ENCODE data around the gene SLC25A51.

DNA sequence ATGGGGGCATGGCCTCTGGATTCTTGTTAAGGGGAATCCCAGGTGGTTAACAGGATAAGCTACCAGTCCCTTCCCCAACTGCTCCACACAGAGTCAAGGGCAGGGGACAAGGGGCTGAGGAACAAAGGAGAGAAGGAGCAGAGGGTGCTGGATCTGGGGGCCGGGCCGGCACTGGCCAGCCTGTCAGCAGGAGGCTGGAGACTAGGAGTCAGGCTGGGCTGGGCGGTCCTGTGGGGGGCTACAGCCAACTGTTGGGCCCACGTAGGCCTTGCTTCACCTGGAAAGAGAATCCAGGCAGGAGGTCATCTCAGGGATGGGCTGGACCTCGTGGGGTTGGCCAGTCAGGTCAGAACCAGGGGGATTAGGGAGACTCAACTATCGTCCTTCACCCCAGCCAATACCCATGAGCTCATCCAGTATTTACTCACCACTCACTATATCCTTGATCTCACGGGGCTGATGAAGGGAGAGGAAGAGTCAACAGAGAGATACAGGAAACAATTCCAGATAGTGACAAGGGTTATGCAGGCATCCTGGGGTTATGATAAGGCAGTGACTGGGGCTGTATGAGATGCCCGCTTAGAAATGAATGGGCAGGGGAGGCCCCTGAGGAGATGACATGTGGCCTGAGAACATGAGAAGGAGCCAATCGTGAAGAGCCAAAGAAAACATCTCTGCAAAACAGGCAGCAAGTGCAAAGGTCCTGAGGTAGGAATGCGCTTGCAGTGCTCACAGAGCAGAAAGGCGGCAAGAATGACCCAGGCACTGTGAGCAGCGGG, 47.9 kb upstream of the SLC25A51 start:
- TF ChIP-seq, protein P1, sequence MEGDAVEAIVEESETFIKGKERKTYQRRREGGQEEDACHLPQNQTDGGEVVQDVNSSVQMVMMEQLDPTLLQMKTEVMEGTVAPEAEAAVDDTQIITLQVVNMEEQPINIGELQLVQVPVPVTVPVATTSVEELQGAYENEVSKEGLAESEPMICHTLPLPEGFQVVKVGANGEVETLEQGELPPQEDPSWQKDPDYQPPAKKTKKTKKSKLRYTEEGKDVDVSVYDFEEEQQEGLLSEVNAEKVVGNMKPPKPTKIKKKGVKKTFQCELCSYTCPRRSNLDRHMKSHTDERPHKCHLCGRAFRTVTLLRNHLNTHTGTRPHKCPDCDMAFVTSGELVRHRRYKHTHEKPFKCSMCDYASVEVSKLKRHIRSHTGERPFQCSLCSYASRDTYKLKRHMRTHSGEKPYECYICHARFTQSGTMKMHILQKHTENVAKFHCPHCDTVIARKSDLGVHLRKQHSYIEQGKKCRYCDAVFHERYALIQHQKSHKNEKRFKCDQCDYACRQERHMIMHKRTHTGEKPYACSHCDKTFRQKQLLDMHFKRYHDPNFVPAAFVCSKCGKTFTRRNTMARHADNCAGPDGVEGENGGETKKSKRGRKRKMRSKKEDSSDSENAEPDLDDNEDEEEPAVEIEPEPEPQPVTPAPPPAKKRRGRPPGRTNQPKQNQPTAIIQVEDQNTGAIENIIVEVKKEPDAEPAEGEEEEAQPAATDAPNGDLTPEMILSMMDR (IDR thresholded peaks at IDR 0.05), result no peak
- no peak for TF ChIP-seq POLR2A (IDR thresholded peaks at IDR 0.05)

All from Peyer's patch (tissue), 4 donors.